ENCODE measurements around the gene ATP6V1G3. TPM values are rescaled to one million over a fixed set of nuclear protein-coding genes. Genes with fewer than 3 reads are reported as not detected.

ATP6V1G3 gene
- total and polyA plus RNA-seq, 2 of the 4 experiments (the other 2 are of a cell fraction): not detected

DNA sequence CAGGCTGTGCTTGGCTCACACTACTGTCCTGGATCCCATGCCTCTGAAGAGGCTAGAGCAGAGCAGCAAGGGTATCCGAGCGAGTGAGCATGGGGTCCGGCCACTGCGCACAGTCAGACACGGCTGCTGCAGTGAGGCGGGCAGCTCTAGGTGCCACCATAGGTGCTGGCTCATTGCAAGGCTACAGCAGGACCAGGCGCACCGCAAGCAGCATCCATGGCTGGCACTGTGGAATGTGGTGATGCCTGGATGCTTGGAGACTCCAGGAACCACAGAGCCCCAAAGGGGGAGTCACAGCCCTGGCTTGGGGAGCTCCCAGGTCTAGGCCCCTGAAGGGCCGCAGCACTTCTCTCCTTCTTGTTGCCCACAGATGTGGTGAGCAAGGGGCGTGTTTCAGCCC lies 47.2 kb downstream of the ATP6V1G3 start:
- peak overlapping the region; percentile 82 for H3K4me2 ChIP-seq (ENCODE audit: low read depth, low read length)
- peak overlapping the region; percentile 90 for H3K14ac ChIP-seq (replicated peaks; ENCODE audit: low read depth, low read length)
- no peaks in the 10 kb centered on the region for H4K20me1 ChIP-seq (ENCODE audit: insufficient read depth, low read length)
- H2BK15ac ChIP-seq (ENCODE audit: low read depth, low read length): peak overlapping the region; percentile 95
- H3K36me3 ChIP-seq (ENCODE audit: control insufficient read depth, insufficient read depth, low read length): no peaks in the 10 kb centered on the region
- ATAC-seq (ENCODE audit: low read depth) (peak; percentile 27; the same call in 1 of the 2 replicates), DNase-seq (no peak)
- peak overlapping the region; percentile 99 for H2AK5ac ChIP-seq (ENCODE audit: low read depth, low read length)
- H2AFZ ChIP-seq (replicated peaks; ENCODE audit: low read length, poor library complexity): peak overlapping the region; percentile 74
- H3K9ac ChIP-seq (ENCODE audit: low read depth, low read length): peak overlapping the region; percentile 8; the same call in 1 of the 2 replicates
- peak overlapping the region; percentile 97 for H4K5ac ChIP-seq (ENCODE audit: low read depth, low read length)
- POLR2A ChIA-PET (ENCODE audit: unreplicated experiment): no interaction called here
- H3K27me3 ChIP-seq (ENCODE audit: control insufficient read depth, insufficient read depth, low read length): no peaks in the 10 kb centered on the region
- peak overlapping the region; percentile 98 for H3K18ac ChIP-seq (ENCODE audit: low read depth, low read length)
- TF ChIP-seq RFX5 (IDR thresholded peaks at IDR 0.05; ENCODE audit: low read depth, low read length) (no peak), MXI1 (IDR thresholded peaks at IDR 0.05; ENCODE audit: borderline replicate concordance, low read depth, low read length) (no peak), MAFK (IDR thresholded peaks at IDR 0.05; ENCODE audit: low read depth, low read length) (no peak), POLR2A (IDR thresholded peaks at IDR 0.05; ENCODE audit: low read depth, low read length) (no peak), MAZ (IDR thresholded peaks at IDR 0.05; ENCODE audit: borderline replicate concordance, low read depth, low read length) (no peak)
- TF ChIP-seq, protein P1, sequence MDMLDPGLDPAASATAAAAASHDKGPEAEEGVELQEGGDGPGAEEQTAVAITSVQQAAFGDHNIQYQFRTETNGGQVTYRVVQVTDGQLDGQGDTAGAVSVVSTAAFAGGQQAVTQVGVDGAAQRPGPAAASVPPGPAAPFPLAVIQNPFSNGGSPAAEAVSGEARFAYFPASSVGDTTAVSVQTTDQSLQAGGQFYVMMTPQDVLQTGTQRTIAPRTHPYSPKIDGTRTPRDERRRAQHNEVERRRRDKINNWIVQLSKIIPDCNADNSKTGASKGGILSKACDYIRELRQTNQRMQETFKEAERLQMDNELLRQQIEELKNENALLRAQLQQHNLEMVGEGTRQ (IDR thresholded peaks at IDR 0.05; ENCODE audit: low read depth, low read length): no peak
- peak overlapping the region; percentile 87 for H3K23ac ChIP-seq (ENCODE audit: low read depth, low read length)
- H2AK9ac ChIP-seq (replicated peaks; ENCODE audit: low read depth, low read length, poor library complexity): peak overlapping the region; percentile 89
- no peaks in the 10 kb centered on the region for H3K9me3 ChIP-seq (ENCODE audit: control insufficient read depth, insufficient read depth, low read length)
- peak overlapping the region; percentile 99 for H2BK20ac ChIP-seq (ENCODE audit: low read depth, low read length)
- dilution Hi-C loops (cut with HindIII; ENCODE audit: low sequenced_read_pairs, unreplicated experiment): no loop called here
- H3K56ac ChIP-seq (ENCODE audit: extremely low read depth, insufficient read depth, low read length): peak overlapping the region; percentile 76; the same call in 1 of the 2 replicates
- H3K4ac ChIP-seq (ENCODE audit: low read depth, low read length): peak overlapping the region; percentile 90
- H2BK120ac ChIP-seq (ENCODE audit: low read depth, low read length): peak overlapping the region; percentile 99
- H4K8ac ChIP-seq (ENCODE audit: low read depth in 2 of 2, low read length in 2 of 2): peak overlapping the region; percentile 86 to 90
- CTCF ChIA-PET: no interaction called here
- H2BK5ac ChIP-seq (ENCODE audit: low read depth, low read length, poor library complexity, severe bottlenecking): peak overlapping the region; percentile 100
- H3K4me3 ChIP-seq (ENCODE audit: insufficient read depth, low read depth, low read length): no peak overlapping the region
- H3K79me1 ChIP-seq (ENCODE audit: low read depth in 1 of 2, low read length in 2 of 2): no peaks in the 10 kb centered on the region; a peak in 2 of 4 replicates
- in situ Hi-C loops (cut with MboI; ENCODE audit: low sequenced_read_pairs): no loop called here
- H3K27ac ChIP-seq (ENCODE audit: insufficient read depth, low read length): peak overlapping the region; percentile 93
- peaks cover 34% of the 10 kb centered on the region for H3K9me1 ChIP-seq (ENCODE audit: insufficient read depth, low read length)
- peaks cover 29% of the 10 kb centered on the region for H3K4me1 ChIP-seq (ENCODE audit: control insufficient read depth, insufficient read depth, low read length)
- intact Hi-C loops (cut with micrococcal nuclease): no loop called here
- WGBS, 2 experiments (ENCODE audit: extremely low coverage in 2 of 2, insufficient read length in 1 of 2): 92% methylated on average over 5 of the region's 10 CpGs; no CpG with 5 or more reads in 1 of the 2 experiments
- H4K91ac ChIP-seq (ENCODE audit: insufficient read depth, low read depth, low read length): peak overlapping the region; percentile 98
- no TSS peak for BruUV-seq (replicated peaks)

All from IMR-90 (cell line).